HG03439 (cell line): ENCODE data around the gene NELL1.
"Not testable (repeated sequence)": the region's sequence is repeated elsewhere in the genome, so short reads cannot be mapped to it uniquely, and the experiment has no call there.

ENCODE experiments used
- ATAC-seq: cut with Tn5 transposase; IDR thresholded peaks from one replicate; pipeline ENCODE4 v1.9.1; 2021; ENCODE audit warnings: mild to moderate bottlenecking, moderate library complexity; ENCODE audit not compliant: unreplicated experiment

NELL1 gene

DNA sequence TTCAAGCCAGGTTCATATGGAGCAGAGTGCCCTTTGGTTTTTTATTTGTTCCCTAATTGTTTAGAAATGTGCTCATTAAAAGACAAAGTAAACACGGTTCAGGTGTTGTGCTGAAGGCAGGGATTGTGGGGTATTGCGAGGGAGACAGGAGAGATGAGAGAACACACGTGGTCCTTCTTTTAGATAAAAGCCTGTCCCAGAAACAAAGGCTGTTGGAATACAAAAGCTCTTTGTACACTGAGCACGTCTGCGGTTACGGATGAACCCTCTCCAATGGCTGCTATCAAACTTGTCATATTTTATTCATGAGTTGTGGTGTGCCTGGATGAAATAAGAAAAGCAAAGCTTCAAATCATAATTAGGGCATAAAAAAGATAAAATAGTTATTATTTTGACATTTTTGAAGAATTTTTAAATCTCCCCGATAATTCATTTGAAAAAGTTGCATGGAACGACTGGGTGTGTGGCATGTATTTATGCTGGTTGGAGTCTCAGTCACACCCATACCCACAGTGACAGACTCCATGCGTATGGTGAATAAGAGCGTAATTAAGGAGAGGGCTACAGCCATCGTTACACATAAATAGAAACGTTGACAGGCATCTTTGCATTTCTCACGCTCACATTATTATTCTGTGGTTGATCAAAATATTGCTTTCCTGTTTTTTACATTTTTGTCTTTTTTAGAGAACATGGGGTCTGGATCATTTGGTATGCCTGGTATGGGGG is 92.9 kb downstream of the NELL1 start:
- ATAC-seq, result no peak

DNA sequence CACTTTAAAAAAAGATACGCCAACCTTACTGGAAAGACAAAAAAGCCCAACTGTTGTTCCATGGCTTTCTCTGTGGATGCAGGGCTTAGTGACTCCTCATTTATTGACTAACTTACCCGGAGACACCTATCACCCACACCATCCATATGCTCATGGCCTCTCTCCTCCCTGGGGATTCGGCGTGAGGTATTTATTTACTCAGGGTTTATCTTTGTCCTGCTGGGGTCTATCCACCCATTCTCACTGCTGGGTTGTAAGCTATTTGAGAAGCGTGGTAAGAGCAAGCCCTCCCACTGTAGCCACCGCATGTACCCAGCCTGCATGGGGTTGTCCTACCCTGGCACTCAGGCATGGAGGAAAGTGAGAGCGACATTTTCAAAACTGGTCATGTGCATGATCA is 93.6 kb downstream of the NELL1 start:
- no peak for ATAC-seq

DNA sequence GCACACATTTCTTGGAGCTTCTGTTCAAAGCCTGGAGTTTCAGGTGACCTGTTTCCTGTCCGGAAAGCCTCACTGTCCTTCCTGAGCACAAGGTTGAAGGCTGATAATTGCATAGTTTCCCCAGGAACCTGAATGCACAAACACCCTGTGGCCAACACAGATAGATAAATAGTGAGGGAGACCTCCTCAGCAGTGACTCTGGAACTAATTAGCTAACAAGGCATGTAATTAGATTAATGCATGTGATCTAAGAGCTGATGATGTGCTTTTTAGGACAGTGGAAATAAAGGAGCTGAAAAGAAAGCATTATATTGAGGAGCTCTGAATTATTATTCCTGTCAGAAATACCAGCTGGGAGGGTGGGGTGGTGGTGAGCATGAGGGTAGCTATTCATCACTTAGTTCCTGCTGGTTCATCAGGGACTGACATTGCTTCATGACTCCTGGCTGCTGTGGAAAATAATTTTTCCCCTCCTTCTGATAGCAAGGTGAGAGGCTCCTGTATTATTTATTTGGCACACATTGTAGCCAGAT is 101.1 kb downstream of the NELL1 start:
- ATAC-seq, result no peak

DNA sequence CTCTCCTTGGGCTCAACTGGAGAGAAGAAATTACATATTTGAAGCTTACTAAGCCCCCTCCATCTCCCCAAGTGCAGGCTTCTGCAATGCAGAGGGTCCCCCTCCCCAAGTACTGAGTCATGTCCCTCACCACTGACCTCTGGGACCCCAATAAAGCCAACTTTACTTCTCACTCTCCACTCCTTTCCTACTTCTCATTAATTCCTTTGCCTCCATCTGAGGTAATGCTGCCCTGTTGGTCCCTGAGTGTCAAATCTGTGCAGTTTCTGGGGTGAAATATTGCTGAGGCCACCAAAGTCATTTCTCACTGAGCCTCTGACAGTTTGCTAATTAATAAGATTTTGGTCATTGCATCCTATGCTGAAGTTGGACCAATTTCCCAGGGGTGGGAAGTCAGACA is 101.6 kb downstream of the NELL1 start:
- no peak for ATAC-seq

DNA sequence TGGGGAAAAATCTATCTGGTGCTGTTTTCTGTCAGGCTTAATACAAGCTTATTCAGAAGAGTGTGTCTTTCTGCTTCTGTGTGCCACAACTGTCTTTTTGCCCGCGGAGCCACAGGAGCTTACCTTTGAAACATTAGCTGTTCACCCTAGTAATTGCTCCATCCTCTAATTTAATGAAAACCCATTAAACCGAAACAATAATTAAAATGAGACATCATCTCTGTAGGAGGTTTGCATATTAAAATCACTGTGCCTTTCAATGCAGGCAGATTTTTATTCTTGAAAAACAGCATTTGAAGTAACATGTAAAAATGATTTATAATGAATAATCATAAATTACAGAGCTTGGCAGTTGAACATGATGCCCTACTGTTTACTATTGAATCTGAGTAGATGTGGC is 102.3 kb downstream of the NELL1 start:
- no peak for ATAC-seq

DNA sequence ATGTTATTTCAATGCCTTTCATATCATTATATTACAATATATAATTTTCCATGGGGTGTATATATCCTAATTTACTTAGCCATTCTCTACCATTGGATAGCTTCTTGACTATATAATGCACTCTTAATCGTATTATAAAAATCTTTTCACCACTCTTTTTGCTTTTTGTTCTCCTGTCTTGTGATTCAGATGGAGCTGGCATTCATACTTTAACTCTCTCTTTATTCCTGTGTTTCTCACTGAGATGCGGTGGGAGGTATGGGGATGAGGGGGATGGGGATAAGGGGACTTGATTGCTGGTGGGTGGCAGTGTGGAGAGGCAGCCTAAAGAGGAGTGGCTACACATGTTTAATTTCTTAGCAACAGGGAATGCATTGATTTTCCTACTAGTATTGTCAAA is 105.9 kb downstream of the NELL1 start:
- no peak for ATAC-seq

DNA sequence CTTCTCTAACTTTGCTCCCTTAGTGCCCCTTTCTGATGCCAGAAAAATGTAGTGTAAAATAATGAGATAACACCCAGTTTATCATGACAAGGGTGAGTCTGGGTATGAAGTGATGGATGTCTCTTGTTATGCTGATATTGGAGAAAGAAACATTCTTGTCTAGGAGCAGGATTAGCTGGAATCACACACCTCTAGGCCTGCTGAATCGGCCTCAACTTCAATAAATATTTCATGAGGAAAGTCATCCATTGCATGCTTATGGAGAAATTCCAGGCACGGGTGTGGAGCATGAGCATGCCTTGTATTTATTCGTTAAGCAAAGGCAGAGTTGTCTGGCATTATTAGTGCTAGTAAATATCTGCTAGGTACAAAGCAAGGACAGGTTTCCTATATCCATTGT is 113.4 kb downstream of the NELL1 start:
- ATAC-seq, result no peak

DNA sequence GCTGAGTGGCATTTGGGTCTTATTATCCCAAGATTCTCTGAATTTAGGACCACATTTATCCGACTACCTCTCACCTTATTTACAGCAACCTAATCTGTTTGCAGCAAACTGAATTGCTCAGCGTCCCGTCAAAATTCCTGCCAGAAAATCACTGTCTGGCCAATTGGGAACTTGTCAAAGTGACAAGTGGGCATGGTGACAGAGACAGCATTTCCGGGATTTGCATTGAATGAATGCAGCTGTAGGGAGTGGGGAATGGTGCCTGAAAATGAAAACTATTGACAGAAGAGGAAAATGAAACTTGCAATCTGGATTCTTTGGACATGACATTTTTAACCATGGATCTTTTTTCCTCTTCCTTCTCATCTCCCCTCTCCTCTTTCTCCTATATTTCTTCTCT is 113.8 kb downstream of the NELL1 start:
- ATAC-seq, result no peak

DNA sequence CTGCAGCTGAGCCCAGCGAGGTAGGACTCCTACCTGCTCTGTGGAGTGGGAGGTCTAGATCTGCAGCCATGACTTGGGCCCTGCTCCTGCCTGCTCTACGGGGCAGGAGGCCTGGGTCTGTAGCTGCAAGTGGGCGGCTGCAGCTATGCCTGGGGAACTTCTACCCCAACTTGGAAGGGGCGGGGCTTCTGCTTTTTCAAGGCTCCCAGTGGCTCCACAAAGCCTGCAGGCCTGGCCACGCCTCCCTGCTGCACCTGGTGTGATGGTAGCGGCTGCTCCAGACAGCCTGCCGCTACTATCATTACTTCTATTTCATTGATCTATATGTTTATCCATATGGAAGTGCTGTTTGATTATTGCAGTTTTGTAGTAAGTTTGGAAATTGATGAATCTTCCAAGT is 121.2 kb downstream of the NELL1 start:
- no peak for ATAC-seq

DNA sequence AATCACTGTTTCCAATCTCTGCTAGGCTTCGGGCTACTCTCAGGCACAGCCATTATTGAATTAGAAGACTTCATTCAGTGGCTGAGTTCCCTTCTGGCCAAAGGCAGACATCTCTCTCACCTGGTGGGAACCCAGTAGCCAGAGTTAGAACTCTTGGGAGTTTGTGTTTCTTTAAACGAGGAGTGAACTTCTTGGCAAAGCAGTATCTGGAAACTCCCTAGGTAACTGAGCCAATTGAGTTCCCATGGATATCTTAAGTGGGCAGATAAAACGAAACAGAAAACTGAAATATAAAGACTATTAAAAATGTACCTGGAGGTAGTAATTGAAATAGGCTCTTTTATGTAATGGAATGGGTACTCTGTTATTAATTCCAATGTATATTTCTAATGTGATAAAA is 125.6 kb downstream of the NELL1 start:
- no peak for ATAC-seq

DNA sequence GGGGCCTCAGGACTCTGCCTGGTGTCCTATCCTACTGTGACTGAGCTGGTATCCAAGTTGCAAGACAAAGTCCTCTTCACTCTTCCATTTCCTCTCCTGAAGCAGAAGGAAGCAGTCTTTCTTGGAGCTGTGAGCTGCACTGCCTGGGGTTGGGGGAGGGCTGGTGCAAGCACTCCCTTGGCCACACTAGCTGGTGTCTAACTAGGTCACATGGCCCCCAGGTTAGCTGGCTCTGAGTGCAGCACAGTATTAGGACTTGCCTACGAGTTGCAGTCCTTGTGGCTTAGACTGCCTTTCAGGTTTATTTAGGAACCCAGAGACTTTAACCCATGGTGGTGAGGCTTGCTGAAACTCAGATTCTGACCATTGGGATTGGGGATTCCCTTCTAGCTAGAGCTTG is 138.9 kb downstream of the NELL1 start:
- ATAC-seq, result no peak

DNA sequence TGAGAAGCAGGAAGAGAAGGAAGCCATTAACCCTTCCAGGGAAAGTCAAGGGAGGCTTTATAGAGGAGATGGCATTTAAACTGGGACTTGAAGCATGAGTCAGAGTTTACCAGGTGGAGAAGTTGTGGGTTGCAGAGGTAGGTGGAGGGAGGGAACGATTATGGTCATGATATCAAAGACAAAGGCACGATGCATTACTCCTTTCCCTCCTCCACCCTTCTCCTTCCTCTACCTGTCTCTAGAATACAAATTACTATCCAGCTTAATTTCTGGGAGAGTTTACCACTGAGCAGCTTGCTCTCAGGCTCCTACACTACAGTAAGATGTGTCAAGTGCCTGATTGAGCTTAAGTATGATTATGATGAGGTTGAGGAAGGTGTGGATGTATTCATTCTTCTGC is 151.7 kb downstream of the NELL1 start:
- no peak for ATAC-seq

DNA sequence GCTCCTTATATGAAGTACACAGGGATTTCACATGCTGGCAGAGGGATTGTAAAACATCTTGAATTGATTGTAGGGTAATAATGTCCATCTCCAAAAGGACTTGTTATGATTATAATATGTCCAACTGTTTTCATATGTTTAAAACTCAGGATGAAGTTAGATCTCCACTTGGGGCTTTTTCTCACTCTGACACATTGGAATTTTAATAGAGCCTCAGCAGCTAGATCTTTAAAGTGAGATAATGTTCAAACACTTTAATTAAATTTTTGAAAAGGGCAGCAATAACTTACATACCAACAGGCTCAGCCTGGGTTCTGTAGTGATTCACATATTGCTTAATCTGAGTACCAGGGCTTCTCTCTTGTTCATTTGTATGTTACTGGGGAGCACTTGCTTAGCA is 152.1 kb downstream of the NELL1 start:
- no peak for ATAC-seq

DNA sequence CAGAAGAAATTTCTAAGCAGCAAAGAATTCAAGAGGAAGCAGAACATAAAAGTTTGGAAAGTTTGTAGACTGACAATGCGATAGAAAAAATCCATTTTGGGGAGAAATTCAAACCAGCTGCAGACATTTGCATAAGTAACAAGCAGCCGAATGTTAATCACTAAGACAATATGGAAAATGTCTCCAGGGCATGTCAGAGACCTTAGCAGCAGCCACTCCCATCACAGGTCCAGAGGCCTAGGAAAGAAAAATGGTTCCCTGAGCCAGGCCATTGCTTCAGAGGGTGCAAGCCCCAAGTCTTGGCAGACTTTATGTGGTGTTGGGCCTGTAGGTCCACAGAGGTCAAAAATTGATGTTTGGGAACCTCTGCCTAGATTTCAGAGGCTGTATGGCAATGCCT is 155.4 kb downstream of the NELL1 start:
- no peak for ATAC-seq

DNA sequence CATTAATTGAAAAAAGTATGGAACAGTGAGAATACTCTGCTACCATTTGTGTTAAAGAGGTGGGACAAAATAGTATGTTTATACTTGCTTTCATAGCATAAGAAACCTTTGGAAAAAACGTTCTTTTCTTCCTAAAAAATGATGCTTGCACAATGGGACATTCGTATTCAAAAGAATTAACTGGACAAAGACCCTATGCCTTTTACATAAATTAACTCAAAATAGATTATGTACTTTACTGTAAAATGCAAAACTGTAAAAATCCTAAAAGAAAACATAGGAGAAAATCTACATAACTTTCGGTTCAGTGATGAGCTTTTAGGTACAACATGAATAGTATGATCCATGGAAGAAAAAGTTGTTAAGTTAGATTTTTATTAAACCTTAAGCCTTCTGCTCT is 166.2 kb downstream of the NELL1 start:
- no peak for ATAC-seq

DNA sequence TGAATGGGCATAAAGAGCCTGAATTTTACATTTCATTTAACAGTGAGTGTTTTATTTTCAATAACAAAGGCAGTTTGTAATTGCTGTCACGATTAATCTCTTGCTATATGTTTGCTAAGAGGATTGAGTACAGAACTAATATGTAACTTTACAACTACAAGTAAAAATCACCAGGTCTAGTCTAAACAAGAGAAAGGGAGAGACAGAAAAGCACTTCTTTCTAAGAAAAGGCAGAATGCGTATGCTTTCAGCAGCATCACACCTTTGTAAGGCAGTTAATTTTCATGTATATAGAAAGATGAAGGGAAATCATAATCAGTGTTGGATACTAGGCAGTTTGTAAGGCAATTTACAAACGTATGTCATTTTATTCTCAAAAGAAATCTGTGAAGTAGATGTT is 169.8 kb downstream of the NELL1 start:
- no peak for ATAC-seq

DNA sequence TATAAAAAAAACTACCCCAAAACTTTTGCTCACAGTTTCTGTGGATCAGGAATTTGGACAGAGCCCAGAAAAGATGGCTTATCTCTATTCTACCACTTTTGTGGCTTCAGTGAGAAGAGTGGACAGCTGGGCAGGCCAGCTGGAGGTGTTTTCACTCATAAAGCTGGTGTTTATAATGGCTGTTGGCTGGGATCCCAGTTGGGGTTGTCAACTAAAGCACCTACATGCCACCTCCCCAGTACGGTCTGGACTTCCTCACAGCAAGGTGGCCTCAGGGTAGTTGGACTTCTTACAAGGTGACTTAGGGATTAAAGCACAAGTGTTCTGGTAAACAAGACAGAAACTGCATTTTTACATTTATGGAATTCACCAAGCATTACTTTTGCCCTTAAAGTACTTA is 171.0 kb downstream of the NELL1 start:
- ATAC-seq, result no peak

DNA sequence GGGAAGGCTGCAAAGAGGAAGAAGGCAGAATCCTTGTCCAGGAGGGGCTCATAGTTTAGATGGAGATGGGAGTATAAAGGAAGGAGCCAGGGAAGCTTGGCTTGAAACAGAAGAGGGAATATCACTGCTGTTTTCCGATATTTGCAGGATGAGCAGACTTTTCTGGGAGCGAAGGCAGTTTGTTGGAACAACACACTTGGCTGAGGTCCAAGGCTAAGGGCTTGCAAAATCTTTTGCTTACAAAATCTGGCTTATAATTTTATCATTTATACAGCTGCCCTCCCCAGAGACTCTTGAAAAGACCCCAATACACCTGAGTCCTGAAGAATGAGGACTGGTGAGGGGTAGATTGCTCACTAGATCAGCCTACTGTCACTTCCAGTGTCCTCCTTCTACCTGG is 174.8 kb downstream of the NELL1 start:
- no peak for ATAC-seq

DNA sequence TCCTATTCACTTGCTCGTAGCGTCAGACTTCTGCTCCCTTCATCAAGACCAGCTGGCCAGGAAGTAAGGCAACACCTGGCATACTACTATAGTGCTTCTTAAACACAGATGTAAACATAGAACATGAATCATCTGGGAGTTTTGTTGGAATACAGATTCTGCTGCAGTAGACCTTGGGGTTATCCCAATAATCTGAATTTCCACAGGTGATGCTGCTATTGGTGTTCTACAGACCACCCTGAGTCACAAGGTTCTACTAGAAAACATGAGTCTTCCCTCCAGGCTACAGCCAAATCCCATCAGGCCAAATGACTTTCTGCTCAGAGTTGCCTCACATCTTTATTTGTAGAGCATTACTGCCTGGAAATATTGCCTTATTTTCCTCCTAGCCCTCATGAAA is 175.2 kb downstream of the NELL1 start:
- no peak for ATAC-seq

DNA sequence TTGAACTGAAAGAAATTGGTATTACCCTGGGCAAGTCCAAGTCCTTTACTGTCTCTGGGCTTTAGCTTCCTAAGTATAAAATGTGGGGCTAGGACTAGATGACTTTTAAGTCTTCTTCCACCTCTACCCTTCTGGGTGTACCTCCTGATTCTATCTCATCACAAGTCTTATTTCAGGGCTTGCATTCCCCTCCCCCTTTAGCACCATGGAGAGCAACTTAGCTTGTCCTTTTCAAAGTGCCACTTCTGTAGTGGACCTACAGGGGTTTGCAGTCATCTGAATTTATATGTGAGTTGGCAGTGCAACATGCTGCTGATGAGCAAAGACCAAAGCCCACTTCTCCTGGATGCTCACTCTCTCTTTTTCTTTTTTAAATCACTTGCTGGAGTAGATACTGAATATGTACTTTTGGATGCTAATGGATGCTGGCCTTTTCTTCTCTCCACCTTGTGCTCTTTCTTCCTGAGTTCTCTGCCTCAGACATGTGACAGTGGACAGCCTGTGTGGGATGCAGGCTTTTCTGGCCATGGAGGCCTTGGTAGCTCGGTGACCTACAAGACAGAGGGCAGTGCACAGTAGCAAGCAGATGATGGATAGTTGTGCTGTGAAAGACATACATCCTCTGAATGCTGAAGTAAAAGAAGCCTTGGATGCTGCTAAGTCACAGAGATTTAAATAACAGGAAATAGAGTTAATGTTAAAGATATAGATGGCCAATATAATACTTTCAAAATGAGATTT is 185.0 kb downstream of the NELL1 start:
- ATAC-seq, result no peak

DNA sequence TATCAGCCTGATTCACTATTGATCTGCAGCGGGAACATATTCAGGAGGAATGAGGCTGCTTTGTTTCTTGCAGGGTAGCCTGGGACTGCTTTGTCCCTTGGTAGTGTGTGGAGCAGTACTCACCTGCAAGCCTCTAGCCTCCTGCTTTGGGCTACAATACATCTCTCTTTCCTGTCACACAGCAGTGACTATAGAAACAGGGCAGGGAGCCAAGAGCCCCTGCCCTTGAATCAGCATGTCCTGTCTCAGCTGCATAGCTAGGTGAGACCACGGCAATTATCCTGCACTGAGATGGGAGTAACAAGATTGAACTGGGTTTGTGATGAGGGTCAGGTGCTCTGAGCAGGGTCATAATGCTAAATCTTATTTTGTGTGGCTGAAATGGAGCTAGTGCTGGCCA is 191.9 kb downstream of the NELL1 start:
- no peak for ATAC-seq

DNA sequence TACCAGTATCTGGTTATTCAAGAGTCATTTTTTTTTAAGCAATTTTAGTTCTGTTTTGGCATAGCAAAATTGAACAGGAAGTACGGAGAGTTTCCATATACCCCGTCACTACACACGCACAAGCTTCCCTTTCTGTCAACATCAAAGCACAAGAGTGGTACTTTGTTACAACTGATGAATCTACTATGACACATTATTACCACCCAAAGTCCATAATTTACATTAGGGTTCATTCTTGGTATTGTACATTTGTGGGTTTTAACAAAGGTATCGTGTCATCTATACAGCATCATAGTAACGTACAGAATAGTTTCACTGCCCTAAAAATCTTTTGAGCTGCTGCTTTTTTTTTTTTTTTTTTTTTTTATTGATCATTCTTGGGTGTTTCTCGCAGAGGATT is 192.9 kb downstream of the NELL1 start:
- not testable (repeated sequence) for ATAC-seq

DNA sequence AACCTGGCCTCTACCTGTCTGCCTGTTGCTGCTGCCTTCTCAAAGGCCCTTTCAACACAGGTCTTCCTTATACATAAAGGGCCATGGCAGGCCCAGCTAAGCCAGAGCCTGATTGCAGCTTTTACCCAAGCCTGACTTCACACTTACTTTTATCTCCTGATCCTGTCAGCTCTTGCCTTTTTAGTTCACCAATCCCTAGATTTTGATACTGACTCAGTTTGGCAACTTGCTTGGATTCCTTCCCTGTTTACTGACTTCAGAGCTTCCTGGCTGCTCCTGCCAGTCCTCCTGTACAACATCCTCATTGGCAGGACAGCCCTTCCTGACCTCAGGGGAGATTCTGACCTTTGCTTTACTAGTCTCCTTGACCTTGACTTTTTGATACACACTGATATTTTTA is 195.2 kb downstream of the NELL1 start:
- no peak for ATAC-seq
